ENCODE results near the gene NUDT14.

- TF ChIP-seq CTCF (IDR thresholded peaks at IDR 0.05) (no peak), POLR2A (IDR thresholded peaks at IDR 0.05) (no peak), EP300 (IDR thresholded peaks at IDR 0.05) (no peak)
Measured at GRCh38 chr14:105229099-105229655, 48.1 kb upstream of the NUDT14 start.

All from tibial nerve (tissue), 4 donors.